GM21423 (cell line): ENCODE results near the gene NEDD4.
"Not testable (repeated sequence)": the region's sequence is repeated elsewhere in the genome, so short reads cannot be mapped to it uniquely, and the experiment has no call there.

Experiments used
- ATAC-seq: cut with Tn5 transposase; IDR thresholded peaks from one replicate; pipeline ENCODE4 v1.9.1; 2021; ENCODE audit warnings: mild to moderate bottlenecking, moderate library complexity; ENCODE audit not compliant: unreplicated experiment

The NEDD4 gene

DNA sequence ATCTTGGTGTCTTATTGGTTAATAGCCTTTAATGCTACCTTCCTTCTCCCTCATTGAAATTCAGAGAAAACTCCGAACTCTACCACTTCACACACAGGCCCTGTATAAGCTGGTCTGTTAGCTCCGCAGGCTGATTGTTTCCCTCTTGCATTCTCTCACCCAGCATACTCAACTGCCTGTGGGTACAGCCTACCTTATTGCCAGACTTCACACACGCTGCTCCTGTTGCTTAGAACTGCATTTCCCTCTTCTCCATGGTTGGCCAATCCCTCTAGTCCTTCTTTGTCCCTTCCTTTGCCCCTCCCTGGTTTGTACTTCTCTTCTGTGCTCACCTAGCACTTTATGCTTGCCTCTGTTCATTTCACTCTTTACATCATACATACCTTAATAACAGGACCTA is 157.5 kb downstream of the NEDD4 start:
- no peak for ATAC-seq

DNA sequence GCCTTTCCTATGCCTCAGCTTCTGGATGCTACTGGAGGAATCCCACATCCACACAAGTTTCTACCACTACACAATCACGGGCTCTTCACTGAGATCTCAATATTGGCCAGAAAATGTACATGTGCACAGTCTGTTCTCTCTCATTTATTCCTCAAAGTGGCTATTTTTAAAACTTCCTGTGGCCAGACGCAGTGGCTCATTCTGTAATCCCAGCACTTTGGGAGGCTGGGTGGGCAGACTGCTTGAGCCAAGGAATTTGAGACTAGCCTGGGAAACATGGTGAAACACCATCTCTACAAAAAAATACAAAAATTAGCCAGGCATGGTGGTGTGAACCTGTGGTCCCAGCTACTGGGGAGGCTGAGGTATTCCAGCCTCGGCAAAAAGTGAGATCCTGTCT is 159.1 kb downstream of the NEDD4 start:
- no peak for ATAC-seq

DNA sequence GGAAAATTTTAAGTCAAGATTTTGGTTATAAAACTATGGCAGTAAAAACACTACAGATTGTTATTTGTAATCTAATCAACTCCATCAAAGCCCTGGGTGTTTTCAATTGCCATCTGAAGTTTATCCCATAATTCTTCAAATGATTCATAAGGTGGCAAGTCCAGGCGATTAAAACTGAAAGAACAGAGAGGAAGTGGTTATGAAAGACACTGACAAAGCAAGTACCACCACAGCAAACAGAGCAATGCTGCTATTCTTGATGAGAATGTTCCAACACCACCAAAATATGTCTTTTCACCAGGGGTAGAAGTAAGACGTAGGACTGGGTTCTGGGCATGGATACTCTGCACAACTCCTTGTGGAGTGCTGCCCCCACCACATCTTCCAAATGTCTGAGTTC is 163.6 kb downstream of the NEDD4 start:
- ATAC-seq, result peak; percentile 68

DNA sequence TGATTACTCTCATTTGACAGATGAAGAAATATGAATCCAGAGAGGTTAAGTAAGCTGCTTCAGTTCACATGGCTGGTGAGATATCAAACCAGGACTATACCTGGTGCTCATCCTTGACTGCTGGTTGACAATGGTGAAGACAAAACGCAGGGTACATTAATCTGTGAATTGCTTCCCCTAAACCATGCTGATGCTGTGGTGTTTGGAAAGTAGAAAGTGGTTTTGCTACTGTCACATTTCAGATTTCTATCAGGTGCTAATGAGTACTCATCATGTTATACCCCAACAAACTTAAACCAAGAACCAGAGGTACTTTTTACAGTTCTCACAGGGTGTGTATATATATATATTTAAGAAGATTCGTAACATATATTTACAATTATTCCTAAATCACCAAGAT is 165.5 kb downstream of the NEDD4 start:
- ATAC-seq, result no peak

DNA sequence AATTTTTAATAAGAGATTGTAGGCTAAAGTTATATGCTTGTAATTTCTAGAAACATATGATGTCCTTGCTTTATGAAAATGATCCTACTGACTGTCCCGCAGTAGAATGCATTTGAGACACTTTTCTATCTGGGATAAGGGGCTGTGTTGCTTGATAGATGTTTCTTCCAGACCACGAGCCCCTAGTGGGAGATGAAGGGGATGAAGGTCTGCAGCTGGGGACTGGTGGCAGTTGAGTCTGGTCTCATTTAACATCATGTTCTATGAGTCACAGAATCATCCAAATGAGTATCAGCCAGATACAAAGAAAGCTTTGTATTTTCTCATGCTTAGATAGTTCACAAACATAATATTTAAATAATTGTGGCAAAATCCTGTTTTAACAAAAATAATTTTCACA is 166.2 kb downstream of the NEDD4 start:
- ATAC-seq, result no peak

DNA sequence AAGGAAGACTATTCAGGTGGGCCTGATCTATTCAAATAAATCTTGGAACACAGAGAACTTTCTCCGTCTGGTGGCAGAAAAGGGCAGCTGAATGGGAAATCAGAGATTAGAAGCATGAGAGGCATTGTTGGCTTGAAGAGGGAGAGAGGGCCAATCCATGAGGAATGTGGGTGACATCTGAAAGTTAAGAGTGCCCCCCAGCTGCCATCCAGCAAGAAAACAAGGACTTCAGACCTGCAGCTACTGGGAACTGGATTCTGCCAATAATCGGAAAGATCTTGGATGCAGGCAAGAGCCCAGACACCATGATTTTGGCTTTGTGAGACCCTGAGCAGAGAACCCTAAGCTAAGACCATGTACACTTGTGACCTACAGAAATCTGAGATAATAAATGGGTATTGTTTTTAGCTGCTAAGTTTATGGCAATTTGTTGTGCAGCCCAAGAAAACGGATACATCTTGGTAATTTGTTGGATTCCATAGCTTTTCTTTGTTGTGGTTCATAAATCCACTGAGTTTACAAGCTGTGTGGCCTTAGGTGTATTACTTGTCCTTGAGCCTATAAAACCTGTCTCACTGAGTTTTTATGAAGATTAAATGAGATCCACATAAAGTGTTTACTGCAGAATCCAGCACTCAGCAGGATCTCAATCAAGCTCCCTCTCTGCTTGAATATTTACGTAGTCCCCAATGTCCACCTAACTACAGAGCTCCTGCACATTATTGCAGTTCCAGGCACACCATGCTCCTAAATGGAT is 168.4 kb downstream of the NEDD4 start:
- ATAC-seq, result no peak

DNA sequence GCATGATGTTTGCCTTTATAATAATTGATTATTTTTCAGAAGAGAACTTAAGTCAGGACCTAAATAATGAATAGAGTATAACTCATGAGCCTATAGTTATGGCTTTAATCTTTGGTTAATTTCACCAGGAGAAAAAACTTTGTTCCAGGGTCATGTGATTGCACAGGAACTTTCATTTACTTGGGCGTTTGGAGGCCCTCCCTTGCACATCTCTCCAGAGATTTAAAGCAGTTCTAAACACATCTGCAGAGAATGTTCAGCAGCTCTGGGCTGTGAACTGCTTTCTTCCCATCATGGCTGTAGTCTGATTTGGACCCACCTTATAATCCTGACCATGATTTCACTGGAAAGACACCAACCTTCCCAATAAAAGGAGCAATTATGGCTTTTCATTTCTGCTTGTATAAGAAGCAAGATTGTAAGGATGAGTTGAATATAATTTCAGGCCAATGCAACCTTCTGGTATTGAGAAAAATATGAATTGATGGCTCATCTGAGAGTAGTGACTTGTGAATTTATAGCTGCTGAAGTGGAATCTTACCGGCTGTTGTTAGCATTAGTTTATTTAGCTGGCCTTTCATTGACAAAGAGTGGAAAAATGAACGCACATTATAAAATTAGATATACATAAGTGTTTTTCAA is 169.6 kb downstream of the NEDD4 start:
- ATAC-seq, result no peak

DNA sequence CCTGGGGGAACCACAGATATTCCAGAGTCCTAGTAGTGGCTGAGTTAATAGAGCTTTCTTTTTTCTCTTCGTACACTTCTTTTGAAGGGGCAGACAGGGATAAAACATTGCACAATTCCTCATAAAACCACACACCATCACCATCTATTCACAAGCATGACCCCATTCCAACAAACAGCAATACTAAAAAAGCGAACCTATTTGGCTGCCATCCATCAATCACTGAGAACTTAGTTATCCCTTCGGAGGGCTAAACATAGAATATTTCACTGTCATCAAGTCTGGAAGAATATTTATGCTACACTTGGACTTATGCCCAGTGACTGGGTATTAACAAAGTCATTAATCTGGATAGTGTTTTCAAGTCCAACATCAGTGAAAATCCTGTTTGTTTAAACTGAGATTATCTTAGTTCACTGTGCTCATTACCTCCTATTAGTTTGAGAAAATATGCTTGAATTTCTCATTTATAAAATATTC is 170.2 kb downstream of the NEDD4 start:
- no peak for ATAC-seq

DNA sequence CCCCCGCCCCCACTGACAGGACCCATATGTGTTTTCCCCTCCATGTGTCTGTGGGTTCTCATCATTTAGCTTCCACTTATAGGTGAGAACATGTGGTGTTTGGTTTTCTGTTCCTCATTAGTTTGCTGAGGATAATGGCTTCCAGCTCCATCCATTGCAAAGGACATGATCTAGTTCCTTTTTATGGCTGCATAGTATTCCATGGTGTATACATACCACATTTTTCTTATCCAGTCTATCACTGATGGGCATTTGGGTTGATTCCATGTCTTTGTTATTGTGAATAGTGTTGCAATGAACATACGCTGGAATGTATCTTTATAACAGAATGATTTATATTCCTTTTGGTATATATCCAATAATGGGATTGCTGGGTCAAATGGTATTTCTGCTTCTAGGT is 171.7 kb downstream of the NEDD4 start:
- not testable (repeated sequence) for ATAC-seq

DNA sequence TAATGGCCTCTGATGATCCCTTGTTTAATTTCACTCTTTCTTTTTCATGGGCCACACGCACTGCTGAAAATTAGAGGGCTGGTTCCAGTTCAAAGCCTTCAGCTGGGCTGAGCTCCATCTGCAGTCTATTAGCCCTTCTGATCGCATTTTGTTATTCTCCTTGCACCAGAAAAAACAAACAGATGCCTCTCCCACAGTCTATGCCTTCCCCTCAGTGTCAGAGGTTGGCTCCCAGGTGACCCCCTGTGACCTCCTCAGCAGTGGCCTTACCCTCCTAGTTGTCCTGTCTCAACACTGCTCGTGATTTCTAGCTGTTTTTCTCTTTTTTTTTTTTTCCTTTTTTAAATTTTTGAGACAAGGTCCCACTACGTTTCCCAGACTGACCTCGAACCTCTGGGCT is 173.4 kb downstream of the NEDD4 start:
- ATAC-seq, result no peak

DNA sequence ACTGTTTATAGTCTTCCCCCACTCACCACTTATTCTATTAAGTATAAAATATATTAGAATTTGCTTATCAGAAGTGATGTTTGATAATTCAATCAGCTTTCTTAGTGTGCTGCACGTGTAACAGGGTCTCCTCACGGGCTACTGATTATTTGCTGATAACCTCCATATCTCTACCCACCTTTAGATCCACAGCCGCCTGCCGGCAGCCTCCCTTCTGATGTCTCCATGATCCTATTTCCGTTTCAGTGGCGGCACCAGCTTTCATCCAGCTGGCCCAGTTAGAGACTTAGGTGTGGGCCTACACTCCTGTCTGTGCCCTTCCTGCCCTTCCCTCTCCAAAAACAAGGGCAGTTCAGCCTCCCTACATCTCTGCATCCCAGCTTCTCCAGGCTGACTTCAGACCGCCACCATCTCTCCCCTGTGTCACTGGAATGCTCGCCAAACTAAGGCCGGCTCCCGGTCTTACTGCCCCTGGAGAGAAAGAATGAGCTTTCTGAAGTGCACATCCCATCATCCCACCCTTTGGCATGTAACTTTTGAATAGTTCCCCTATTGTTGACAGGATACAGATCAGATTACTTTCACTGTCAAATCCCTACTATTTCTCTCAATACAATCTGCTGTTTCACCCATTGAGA is 173.9 kb downstream of the NEDD4 start:
- ATAC-seq, result no peak

DNA sequence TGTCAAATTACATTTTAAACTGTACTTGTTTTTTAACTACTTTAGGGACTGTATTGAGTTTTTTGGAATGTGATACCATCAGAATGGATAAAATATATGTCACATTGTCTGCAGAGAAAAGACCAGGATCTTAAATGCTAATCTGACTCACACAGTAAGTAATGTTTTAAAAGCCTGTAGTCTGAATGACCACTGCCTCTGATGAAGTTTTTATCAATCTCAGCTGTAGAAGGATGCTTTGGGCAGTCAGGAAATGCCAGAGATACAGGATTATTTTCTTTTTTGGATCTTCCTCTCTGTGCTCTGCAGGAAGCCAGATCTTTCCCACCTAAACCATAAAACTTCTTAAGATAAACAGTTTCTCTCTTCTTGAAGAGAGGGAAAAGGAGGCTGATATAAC is 177.4 kb downstream of the NEDD4 start:
- ATAC-seq, result no peak

DNA sequence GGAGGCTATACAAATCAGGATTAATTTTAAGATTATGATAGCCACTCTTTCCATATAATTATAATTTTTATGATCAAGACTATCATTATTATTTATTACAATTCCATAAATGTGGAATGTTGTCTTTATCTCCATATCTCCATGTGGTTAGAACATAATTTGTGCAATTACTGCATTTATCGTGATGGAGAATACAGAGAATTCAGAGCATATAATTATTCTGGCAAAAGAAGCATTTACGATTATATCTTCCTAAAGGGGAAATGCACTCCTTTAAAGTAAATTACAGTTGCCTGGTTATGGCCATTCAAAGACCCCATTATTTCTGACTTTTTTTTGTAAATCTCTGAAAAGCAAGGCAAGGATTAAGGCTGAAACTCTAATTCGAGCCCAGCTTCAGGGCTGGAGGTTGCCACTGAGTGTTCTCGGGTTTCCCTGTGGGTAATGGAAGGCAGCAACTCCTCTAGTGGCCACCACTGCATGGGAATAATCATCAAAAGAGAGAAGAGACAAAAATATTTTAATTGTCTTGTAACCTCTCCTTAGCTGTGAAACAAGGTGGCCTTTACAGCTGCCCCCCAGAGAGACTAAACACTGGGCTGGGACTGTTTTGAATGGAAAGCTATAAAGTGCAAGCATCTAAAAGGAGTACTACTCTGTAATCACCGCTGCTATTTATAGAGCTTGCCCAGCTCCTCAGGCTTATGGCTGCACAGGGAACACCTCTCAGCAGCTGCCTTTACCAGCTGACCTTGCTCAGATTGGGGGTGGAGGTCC is 190.6 kb downstream of the NEDD4 start:
- ATAC-seq, result no peak

DNA sequence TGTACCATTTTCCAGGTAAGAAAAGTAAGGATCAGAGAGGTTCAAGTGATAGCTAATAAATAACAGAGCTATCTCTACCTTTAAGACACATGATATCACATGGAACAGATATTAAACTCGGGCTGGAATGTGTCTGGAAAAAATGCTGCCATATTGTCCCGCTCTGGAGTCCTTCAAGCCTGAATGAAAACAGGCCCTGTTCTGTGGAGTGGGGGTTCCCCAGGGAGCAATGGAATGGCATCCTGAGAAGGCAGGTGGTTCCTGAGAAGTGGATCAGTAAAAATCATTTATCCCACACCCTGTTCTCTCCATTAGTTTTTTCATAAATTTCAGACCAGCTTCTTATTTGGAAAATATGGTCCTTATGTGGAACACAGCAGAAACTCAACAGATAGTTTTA is 193.2 kb downstream of the NEDD4 start:
- no peak for ATAC-seq

DNA sequence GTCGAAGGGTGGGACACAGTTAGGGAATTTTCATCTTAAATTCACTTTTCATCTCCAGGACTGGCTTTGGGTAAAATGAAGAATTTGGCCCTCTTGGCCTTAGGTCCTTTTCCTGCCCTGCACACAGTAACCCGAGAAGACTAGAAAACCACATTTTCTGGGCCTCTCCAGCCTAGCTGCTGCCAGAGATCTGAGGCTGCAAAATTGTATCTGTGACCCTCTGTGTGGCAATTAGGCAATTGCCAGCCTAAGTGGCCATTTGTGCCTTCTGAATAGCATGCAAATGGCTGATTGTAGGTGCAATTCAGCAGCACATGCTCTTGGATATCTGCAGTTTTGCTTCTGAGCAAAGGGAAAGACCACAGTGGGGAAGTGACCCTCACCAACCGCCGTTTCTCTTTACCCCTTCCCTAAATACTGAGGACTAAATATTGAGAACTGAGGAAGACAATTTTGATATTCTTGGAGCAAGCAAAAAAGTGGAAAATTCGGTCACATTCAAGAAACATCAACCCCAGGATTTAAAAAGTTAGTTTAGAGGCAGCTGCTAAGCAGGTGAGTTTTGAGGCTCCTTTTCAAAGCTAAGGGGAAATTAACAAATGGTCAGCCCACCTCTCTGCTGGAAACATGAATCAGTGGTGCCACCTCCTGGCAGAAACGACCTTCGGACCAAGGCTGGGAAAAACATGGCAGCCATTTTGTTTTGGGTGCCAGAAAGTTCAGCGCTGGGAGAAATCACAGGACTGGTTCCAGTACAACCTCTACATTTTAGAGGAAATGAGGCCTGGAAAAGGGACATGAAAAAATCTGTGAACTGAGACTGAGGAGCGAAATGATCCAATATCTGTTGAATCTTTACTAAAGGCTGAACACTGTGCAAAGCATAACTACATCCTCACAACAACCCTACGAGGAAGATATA is 193.9 kb downstream of the NEDD4 start:
- no peak for ATAC-seq

DNA sequence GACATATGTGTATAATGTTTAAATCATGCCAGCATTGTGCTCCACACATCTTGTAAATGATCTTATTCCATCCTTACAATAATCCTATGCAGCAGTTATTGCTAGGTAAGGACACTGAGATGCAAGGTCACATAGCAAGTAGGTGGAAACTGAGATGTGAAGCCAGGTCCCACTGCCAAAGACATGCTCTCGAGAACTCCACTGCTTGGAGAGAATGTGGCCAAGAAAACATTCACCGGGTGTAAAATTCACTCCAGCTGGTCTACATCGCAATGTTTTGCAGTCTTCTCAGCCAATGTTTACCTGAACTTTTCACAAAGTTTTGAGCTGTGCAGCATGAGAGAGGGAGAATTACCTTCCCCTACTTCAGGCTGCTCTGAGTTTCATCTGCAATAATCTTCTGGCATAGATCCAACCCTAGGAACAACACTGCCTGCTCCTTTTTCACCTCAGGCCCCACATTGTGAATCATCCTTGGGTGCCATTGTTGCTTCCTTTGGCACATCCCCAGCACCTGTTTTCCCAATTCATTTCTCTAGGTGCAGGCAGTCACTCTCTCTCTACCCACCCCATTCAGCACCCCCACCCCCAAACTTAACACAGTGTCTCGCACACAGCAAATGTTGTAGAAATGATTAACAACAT is 197.0 kb downstream of the NEDD4 start:
- no peak for ATAC-seq

DNA sequence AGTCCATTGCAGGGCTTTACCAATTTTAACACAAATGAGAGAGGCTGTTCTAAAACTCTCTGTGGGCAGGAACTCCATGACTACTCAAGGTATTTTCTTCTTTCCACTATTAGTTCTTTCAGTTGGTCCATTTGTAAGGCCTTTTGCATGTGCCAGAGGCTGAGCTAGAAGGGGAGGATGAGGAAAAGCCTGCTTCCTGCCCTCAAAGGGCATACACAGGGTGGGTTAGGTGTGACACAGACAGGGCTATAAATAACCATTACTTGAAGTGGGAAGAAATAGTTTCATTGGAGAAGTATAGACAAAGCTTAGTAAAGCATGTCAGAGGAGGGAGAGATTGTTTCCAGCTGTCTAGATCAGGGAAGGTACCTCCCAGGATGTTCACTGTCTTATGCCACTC is 198.4 kb downstream of the NEDD4 start:
- ATAC-seq, result no peak

DNA sequence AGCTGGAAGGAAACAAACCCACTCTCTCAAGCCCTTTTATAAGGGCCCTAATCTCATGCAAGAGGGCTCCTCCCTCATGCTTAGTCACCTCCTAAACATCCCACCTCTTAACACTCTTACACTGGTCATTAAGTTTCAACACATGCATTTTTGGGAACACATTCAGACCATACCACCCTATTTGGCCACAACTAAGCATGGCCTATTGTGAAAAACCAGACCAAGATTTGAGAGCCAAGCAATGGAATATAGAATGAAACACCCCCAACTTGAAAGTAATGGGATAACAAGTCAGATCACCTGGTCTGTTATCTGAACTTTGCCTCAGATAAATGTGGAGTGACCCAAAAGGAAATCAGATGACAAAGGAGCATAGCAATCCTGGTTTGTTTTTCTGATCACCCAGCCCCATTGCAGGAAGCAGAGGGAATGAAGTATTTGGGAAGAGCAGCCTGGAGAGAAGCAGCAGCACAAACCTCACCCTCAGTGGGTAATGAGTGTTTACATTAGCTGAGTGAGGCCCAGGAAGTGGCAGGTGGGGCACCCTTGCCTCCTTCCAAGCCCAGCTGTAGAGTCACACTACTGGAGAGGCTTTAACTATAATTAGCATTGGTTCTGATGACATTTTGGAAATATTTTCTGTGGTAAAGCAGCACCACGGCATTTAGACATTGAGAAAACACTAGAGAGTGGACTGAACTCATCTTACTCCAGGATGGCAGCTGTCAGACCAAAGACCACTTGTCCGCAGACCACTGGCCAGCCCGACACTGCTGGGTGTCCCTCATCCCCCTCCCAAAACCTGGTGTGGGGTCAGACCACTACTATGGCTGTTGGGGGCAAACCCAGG is 201.6 kb downstream of the NEDD4 start:
- no peak for ATAC-seq

DNA sequence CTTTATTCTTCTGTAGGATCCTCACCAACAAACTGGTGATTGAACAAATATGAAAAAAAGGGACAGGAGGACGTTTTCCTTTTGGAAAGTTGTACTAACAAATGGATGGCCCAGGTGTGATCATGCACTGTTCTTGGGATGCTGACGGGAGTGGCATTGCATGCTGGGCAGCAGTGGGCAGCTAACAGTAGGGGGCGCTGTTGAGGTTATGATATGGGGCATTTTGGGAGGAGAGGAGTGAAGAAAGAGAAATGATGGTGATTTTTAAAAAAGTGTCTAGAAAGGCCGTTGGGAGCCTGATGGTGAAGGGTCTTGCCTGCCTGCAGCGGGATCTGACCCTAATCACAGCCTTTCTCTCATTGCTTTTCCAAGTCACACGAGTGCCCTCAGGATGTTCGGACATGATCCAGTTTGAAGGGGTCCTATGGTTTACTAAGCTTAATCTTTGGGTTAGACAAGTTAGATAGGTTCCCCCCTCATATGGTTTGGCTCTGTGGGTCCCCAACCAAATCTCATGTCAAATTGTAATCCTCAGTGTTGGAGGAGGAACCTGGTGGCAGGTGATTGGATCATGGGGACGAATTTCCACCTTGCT is 204.2 kb downstream of the NEDD4 start:
- ATAC-seq, result no peak
